GM21360 (cell line): ENCODE data around the gene RXRA.
"Not testable (repeated sequence)": the region's sequence is repeated elsewhere in the genome, so short reads cannot be mapped to it uniquely, and the experiment has no call there.

Experiments
- ATAC-seq: cut with Tn5 transposase; IDR thresholded peaks from one replicate; pipeline ENCODE4 v1.9.1; 2021; ENCODE audit warnings: mild to moderate bottlenecking, moderate library complexity; ENCODE audit not compliant: unreplicated experiment

The RXRA gene

DNA sequence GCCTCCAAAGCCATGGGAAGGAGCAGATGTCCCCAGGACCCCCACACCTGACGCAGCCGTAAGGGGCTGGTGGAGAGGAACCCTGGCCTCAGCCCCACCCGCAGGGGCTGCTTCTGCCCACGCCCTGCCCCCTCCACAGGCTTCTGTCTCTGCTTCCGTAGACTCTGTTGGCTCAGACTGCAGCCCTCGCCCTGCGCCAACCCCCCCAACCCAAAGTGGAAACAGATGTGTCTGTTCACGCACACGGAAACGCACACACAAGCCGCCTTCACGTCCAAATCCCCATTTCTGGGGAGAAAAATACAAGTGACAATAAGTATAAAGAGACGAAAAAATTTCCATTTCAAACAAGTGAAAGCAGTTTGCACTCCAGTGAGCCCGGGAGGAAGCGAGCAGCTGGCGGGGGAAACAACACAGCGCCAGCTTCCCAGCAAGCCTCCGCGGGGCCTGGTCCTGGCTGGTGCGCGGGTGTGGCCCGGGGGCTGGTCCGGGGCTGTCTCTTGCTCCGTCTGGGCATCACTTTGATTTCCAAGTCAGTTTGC is 32.6 kb upstream of the RXRA start:
- ATAC-seq: no peak

DNA sequence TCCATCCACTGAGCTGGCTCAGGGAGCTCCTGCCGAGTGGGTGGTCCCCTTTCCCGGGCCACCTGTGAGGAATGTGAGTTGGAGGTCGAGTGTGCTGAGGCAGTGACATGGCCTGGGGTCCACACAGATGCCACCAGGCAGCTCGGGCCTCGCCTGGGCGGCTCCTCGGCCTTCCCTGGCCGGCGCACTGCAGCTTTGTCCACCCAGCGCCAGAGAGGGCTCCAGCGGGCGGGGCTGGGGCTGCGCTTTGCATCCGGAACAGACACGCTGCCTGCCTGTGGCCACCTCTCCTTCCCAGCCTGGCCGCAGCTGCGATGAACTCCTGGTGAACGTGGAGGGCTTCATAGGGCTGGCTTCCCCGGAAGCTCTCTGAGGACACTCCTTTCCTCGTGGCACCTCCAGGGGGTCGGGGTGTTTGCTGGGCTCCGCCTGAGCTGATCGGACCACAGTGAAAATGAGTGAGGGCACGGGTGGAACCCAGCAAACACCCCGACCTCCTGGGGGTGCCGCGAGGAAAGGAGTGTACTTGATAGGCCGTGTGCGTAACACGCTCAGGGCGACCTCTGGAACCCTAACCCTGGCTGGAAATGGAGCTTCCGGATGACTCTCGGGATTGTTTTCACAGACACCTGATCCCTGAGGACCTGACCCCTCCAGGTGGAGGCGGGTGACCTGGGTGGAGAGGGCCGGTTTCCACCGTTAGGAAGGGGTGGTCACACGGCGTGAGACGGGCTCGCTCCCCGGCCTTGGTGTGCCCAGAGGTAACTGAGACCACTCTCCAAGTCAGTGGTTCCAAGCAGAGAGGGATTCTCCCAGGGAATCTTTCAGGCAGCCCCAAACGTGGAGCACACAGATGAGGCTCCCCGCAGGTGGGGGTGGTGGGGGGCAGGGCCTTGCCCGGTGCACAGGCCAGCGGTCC is 31.8 kb upstream of the RXRA start:
- ATAC-seq: no peak

DNA sequence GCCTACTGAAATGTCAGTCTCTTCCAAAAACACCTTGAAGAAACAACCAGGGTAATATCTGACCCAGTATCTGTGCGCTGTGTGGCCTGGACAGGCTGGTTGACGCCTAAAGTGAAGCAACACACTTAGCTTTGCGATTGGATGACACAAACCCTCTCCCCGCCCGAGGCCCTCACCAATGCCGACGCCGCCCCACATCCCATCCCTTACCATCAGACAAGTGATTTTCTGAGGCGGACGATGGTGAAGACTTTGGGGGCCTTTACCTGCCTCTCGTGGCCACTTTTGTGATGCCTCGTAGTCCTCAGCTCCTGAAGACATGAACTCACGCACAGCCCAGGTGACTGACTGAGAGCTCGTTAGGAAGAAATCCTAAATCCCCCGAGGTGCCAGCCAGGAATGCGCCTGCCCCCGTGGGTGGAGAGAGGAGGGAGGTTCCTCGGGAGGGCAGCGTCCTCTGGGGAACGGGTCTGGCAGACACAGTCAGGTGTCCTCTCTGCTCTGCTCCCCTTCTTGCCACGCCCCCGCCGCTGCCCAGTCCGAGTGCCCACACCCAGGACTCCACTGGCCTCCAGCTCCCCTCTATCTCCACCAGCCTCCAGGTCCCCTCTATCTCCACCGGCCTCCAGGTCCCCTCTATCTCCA is 31.0 kb upstream of the RXRA start:
- ATAC-seq: no peak

DNA sequence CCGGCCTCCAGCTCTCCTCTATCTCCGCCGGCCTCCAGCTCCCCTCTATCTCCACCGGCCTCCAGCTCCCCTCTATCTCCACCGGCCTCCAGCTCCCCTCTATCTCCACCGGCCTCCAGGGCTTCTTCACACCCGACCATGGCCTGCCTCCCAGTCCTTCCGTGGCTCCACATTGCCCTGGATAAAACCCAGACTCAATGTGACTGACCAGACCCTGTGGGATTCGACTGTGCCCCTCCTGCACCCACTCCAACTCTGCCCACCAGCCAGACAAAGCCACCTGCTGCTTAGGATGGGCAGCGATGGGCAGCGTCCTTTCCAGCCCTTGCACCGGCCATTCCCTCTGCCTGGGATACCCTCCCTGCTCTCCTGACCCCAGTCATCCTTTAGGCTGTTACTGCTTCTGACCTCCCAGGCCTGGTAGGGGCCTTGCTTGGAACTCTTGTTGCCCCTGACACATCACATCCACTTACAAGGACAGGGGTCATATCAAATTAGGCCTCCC is 30.5 kb upstream of the RXRA start:
- no peak for ATAC-seq

DNA sequence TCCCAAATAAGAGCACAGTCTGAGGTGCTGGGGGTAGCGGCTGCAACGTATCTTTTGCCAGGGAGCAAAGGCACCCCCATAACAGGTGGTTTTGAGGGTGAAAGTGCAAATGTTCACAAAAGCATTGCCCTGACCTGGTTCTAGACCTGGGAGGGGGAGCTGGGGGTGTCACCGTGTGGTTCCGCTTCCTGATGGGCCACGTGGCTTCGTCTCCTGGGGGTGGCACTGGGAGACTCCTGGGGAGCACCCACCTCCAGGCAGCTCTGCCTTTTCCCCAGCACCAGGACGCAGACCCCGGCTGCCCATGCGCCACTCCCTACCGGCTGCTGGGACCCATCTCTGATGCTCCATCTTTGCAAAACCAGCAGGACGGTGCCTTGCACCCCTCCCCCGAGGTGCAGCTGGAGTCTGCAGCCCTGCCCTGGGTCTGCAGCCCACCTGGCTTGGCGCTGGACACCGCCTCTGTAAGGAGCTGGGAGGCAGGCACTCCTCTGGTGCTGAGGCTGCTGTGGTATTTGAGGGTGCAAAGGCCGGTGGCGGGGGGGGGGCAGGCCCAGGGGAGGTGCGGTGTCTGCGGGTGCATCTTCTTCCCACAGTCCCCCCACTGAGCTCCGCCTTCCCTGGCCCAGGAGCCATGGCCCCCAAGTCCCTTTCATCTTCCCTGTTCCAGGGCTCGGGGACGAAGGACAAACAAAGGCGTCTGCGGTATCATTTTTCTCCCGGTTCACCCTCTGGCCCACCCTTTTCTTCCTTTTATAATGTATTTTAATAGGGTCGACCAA is 29.8 kb upstream of the RXRA start:
- ATAC-seq: no peak

DNA sequence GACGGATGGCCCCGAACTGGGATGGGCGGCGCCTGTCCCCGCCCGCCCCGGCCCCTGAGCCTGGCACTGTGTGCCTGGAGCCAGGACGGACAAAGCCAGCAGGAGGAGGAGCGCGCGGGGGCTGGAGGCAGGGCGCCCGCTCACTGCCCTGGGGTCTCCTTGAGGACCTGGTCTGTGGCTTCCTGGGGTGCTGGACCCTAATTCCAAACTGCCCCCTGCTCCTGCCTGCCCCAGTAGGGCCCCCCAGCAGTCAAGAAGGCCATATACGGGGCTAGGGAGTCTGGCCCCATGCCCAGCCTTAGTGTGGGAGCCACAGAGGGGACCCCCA is 29.2 kb upstream of the RXRA start:
- no peak for ATAC-seq

DNA sequence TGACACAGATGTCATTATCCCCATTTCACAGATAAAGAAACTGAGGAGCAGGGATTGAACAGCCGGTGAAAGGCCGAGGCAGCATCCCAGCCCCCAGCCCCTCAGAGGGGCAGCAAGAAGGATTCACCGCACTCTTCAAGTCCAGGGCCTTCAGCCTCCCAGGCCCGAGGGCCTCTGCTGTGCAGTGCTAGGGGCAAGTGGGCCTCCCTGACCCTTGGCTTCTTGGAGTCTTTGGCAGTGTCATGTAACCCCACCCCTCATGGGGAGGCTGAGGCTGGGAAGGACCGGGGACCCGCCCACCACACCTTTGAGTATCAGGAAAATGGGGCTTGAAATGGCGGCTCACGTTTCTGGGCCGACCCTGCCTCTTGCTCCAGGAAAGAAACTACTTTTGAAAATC is 28.7 kb upstream of the RXRA start:
- ATAC-seq: no peak

DNA sequence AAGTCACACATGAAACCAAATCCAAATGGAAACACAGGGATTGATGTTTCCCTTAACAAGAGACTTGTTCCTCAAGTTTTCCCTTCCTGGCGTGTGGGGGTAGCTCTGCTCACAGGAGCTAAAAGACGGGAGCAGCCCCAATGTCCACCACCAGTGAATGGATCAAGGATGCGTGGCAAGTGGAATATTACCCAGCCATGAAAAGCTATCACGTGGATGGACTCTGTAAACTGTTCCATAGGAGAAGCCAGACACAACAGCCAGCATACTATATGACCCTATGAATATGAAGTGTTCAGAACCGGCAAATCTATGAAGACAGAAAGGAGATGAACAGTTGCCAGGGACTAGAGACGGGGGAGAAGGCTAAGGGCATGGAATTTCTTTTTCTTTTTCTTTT is 28.3 kb upstream of the RXRA start:
- no peak for ATAC-seq

DNA sequence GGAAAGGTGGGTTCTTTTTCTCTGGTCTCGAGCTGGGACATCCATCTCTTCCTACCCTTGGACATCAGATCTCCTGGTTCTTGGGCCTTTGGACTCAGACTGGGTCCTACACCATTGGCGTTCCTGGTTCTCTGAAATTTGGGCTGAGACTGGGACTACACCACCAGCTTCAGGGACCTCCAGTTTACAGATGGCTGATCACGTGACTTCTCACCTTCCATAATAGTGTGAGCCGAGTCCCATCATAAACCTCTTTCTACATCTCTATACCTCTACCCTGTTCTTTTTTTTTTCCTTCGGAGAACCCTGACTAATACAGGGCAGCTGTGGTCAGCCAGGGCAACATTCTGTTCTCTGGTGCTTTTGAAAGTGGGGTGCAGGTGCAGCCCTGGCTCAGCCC is 27.2 kb upstream of the RXRA start:
- no peak for ATAC-seq

DNA sequence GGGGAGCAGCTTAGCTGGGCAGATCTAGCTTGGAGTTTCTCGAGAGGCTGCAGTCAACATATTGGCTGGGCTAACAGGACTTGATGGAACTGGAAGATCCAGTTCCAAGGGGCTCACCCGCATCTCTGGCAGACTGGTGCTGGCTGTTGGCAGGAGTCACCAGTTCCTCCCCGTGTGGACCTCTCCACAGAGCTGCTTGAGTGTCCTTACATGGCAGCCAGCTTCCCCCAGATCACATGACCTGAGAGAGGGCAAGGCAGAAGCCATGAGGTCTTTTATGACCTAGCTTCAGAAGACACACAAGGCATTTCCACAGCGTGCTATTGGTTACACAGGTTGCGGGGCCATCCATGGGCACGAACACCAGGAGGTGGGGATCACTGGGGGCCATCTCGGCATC is 26.4 kb upstream of the RXRA start:
- no peak for ATAC-seq

DNA sequence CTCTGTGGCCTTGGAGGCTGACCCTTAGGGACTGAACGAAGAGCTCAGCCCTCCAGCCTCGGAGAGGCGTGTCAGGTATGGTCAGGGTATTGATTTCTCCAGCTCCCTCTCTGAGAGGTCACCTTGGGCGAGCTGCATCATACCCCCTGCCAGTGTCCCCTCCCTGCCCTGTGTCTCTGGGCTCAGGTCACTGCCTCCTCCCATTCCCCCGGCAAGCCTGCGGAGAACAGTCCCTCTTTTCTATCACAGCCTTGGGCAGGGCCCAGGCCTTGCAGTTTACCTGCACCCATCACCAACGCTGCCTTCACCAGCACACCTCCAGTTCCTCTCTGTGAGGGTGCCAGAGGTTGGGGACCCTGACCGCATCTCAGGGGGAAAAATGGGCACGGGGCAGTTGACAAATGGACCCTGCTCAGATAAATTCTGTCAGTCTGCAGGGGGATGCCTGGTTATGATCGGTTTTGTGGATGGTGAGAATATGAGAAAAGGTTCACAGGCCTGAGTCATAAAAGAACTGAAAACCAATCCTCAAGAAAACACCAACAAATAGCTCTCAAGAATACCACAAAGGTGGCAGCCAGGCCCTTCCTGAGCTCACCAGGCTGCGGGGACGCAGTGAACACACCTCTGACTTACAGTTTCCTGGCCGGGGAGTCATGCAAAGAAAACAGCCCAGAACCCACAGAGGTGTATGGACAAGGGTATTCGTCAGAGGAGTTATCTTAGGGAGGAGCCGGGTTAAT is 24.7 kb upstream of the RXRA start:
- ATAC-seq: peak; percentile 43

DNA sequence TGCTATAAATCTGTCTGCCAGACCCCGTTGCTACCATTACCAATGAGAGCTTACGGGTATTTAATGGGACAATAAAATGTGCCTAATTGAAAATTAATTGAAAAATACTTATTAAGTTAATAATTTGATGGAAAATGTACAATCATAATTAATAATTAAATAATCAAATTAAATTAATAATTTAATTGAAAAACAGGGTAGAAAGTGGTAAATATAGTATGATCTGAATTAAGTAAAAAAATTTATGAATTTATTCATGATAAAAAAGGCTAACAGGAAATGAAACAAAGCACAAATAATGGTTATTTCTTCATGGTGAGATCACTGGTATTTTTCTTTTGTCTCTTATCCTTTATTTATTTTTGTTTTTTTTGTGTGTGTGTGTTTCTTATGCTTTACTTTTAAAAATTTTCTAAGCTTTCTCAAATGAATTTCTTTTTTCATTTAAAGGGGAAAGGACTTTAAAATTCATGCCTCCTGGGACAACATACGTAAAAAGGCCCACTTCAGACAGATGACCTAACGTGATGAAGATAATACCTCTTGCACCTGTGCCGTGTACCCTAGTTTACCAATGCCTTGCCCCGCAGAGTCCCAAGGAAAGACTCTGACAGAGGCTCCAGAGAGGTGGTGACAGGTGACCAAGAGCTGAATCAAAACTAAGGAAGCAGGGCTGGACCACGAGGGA is 24.0 kb upstream of the RXRA start:
- ATAC-seq: no peak

DNA sequence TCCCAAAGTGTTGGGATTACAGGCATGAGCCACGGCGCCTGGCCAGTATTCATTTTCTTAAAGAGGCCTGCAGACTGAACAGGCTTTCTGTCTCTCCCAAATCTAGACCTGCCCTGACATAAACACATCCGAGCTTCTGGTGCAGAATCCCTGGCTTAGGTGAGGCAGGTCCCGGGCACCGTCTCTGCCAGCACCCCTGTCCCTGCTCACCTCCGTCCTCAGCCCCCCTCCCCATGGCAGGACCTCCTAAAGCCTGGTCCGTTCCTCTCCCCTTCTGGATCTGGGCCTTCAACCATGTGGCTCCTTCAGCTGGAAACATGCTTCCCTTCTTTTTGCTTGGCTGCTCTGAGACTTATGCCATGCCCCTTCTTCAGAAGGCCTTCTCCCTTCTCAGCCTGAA is 22.7 kb upstream of the RXRA start:
- ATAC-seq: no peak

DNA sequence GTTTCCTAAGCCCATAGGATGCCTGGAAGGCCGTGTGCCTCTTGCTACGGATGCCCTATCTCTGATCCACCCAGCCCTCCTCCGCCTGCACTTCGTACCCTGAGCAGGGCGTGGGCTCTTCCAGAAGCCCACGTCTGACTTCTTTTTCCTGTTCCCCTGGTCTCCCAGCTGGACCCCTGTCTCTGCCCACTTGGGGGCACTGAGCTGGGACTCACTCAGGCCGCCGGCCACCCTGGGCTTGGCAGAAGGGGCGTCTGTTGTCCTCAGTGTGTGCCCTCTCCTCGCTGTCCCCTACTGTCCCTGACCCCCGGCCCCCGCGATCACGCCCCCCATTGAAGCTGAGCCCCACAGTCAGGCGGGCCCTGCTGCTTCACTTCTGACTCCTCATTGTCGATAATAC is 22.0 kb upstream of the RXRA start:
- ATAC-seq: no peak

DNA sequence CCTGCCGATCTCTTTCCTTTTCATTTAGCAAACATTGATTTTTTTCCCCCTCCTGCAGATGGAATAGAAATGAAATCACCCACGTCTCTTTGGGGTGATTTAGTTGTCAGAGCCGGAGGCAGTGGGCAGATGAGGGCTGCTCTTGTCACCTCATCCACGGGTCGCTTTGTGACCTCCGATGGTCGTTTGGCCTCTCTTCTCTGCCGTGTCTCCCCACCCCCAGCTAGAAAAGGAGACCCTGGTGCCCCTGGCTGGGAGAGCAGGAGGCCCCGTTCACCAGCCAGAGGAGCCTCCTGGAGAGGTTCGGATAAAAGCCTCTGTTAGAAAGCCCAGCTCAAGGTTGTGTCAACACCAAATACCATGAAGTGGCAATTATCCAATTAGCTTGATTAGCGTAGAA is 21.6 kb upstream of the RXRA start:
- no peak for ATAC-seq

DNA sequence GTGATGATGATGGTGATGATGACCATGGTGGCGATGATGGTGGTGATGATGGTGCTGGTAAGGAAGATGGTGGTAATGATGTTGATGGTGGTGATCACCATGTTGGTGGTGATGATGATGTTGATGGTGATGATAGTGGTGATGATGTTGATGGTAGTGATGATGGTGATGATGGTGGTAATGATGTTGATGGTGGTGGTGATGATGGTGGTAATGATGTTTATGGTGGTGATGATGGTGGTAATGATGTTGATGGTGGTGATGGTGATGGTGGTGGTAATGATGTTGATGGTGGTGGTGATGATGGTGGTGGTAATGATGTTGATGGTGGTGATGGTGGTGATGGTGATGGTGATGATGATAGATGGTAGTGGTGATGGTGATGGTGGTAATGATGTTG is 20.7 kb upstream of the RXRA start:
- ATAC-seq: no peak

DNA sequence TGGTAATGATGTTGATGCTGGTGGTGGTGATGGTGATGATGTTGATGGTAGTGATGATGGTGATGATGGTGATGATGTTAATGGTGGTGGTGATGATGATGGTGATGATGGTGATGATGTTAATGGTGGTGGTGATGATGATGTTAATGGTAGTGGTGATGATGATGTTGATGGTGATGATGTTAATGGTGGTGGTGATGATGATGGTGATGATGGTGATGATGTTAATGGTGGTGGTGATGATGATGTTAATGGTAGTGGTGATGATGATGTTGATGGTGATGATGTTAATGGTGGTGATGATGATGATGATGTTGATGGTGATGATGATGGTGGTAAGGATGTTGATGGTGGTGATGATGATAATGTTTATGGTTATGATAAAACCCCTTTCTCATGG is 20.2 kb upstream of the RXRA start:
- ATAC-seq: not testable (repeated sequence)

DNA sequence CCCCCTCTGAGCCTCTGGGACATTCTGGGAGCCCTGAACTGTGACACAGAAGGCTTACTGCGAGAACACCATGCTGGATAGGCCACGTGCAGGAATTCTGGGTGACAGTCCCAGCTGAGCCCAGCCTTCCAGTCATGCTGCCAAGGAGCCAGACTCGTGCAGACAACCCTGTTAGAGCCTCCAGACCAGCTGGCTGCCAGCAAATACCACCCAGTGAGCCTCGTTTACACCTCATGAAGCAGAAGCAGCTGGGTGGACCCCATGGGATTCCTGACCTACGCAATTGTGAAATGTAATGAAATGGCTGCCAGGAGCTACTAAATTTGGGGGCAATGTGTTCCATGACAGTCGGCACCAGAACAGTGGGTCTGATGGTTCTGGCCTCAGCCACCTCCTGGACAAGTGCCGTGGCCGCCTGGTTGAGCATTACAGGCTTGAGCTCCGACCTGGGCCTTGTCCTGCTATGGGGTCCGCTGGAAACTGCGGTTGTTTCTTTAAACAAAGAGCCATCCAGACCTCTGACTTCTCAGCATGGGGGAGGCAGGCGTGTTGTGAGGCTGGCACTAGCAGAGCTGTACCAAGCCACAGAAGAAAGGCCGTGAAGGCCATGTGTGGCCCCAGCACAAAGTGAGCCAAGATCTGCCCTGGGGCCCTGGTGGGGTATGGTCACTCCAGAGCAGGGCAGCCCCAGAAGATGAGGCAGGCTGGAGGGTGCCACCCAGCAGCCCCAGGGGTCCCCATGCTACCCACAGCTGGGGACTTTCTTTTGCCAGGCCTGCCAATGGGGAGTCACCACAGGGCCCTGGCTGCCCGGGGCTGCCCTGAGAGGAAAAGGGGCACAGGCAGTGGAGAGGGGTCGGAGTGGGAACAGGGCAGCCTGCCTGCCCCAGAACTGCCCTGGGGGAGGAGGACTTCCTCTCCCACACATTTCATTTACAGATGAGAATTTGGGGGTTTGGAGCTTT is 19.3 kb upstream of the RXRA start:
- ATAC-seq: no peak
